Activated T-cell treated with anti-CD3 and anti-CD28 coated beads, Interleukin-2, amount 50 U/mL, for 72 hours (primary cell): ENCODE data around the gene CNP. TPM values are rescaled to one million over a fixed set of nuclear protein-coding genes. Genes with fewer than 3 reads are reported as not detected.
A peak's percentile ranks its signal among the peaks of the same experiment; 100 is the strongest.
"Not testable (repeated sequence)": the region's sequence is repeated elsewhere in the genome, so short reads cannot be mapped to it uniquely, and the experiment has no call there.

Source experiments
- ATAC-seq, 2 donors: fragments of 150-1000 bp; cut with Tn5 transposase; replicated peaks in 1 of 2; 2 replicates each; pipeline ENCODE4 v1.10.0; 2021; ENCODE audit warnings: moderate library complexity in 2 of 2, mild to moderate bottlenecking in 1 of 2
- DNase-seq, 2 donors: peaks; one replicate each; pipeline ENCODE4 v3.0.0; 2021 to 2022; ENCODE audit warnings: mixed read lengths in 1 of 2
- H3K27ac Mint-ChIP-seq: one replicate; pipeline ENCODE4 v1.8.0; 2022; ENCODE audit warnings: mild to moderate bottlenecking, moderate library complexity, mixed read lengths
- H3K27me3 Mint-ChIP-seq: one replicate; pipeline ENCODE4 v1.8.0; 2022; ENCODE audit warnings: low read depth, mixed read lengths
- H3K36me3 Mint-ChIP-seq, 2 donors: one replicate each; pipeline ENCODE4 v1.8.0; 2022; ENCODE audit warnings: mixed read lengths in 2 of 2, mild to moderate bottlenecking in 1 of 2; ENCODE audit not compliant: insufficient read depth in 2 of 2
- H3K4me1 Mint-ChIP-seq: one replicate; pipeline ENCODE4 v1.8.0; 2022; ENCODE audit warnings: low read depth, mixed read lengths
- H3K4me3 Mint-ChIP-seq, 2 donors: one replicate each; pipeline ENCODE4 v1.8.0; 2022; ENCODE audit warnings: mild to moderate bottlenecking in 2 of 2, mixed read lengths in 2 of 2, moderate library complexity in 2 of 2
- H3K9me3 Mint-ChIP-seq, 2 donors: one replicate each; pipeline ENCODE4 v1.8.0; 2022; ENCODE audit warnings: mixed read lengths in 2 of 2
- total RNA-seq, 2 donors: library from RNA; stranded (reverse); gene quantifications; one replicate each; pipeline ENCODE4 v1.2.3, GENCODE V29; 2022

CNP gene
- total RNA-seq, 2 donors from 2014 or later = 51.4 to 53.8 TPM

- H3K27ac Mint-ChIP-seq, H3K36me3 Mint-ChIP-seq, H3K9me3 Mint-ChIP-seq, DNase-seq, H3K27me3 Mint-ChIP-seq, ATAC-seq: not testable (repeated sequence)
- Mint-ChIP-seq H3K4me3 (peak overlapping the region; percentile 20 to 98), H3K4me1 (peaks cover 34% of the 10 kb centered on the region)
Measured at GRCh38 chr17:41931715-41932114, 34.9 kb upstream of the CNP start.

GRCh38 chr17:41932816-41933389, 33.7 kb upstream of the CNP start:
- DNase-seq (no peak), ATAC-seq (no peak)
- Mint-ChIP-seq H3K36me3 (peaks cover 0 to 2% of the 10 kb centered on the region in 2 donors), H3K27ac (no peak overlapping the region), H3K4me1 (peaks cover 34% of the 10 kb centered on the region), H3K27me3 (no peaks in the 10 kb centered on the region), H3K9me3 (no peaks in the 10 kb centered on the region), H3K4me3 (peak overlapping the region in 1 of 2 donors; percentile 16)

DNA sequence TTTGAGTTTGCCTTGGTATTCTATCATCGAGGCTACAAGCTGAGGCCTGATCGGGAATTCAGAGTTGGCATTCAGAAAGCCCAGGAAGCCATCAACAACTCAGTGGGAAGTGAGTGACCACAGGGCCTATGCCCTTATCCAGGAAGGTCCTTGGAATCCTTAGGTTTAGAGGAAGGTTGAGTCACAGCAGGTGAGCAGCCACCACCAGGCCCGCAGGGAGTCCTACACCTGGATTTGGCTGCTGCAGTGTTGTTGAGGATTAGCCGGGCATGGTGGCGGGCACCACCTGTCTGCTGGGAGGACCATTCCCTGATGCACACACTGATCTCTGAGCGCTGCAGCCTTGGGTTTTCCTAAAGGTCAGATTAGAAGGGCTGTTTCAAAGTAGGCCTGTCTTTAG, 31.0 kb upstream of the CNP start:
- H3K36me3 Mint-ChIP-seq = no peaks in the 10 kb centered on the region
- ATAC-seq = no peak
- DNase-seq = no peak
- no peak overlapping the region for H3K4me3 Mint-ChIP-seq
- H3K27ac Mint-ChIP-seq = no peak overlapping the region
- H3K4me1 Mint-ChIP-seq = peaks cover 17% of the 10 kb centered on the region
- H3K27me3 Mint-ChIP-seq = no peaks in the 10 kb centered on the region
- no peaks in the 10 kb centered on the region for H3K9me3 Mint-ChIP-seq

GRCh38 chr17:41937970-41938954, 28.3 kb upstream of the CNP start:
- H3K36me3 Mint-ChIP-seq = no peaks in the 10 kb centered on the region
- H3K4me1 Mint-ChIP-seq = no peaks in the 10 kb centered on the region
- no peak overlapping the region for H3K27ac Mint-ChIP-seq
- H3K9me3 Mint-ChIP-seq = no peaks in the 10 kb centered on the region
- no peak for ATAC-seq
- DNase-seq = no peak
- no peak overlapping the region for H3K4me3 Mint-ChIP-seq
- H3K27me3 Mint-ChIP-seq = no peaks in the 10 kb centered on the region

DNA sequence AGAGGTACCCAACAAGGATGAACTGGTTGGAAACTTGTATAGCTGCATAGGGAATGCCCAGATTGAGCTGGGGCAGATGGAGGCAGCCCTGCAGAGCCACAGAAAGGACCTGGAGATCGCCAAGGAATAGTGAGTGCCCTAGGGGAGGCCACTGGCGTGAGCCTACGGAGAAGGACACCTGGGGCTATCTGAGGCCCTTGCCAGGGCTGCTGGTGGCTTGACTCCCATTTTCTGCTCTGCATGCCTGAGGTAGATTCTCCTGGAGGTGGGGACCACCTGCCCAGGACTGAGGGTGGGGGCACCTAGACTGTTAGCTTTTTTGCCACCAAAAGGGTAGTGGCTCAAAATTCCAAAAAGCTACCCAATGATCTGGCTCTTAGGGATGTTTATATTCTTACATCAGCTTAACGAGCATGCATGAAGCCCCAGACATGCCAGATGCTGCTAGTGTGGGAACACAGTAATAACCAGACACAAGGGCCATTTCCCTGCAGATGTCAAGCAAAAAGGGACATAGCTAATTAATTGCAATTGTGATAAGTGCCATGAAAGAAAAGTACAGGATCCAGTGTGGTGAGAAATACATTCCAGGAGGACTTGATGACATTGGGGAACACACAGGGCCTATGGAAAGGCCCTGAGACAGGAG, 27.4 kb upstream of the CNP start:
- Mint-ChIP-seq H3K9me3 (no peaks in the 10 kb centered on the region), H3K27me3 (no peaks in the 10 kb centered on the region), H3K36me3 (no peaks in the 10 kb centered on the region), H3K4me1 (no peaks in the 10 kb centered on the region), H3K27ac (no peak overlapping the region), H3K4me3 (no peak overlapping the region)
- DNase-seq (no peak), ATAC-seq (no peak)

GRCh38 chr17:41939693-41940090, 26.9 kb upstream of the CNP start:
- DNase-seq = no peak
- no peak for ATAC-seq
- Mint-ChIP-seq H3K27me3 (no peaks in the 10 kb centered on the region), H3K4me3 (no peak overlapping the region), H3K9me3 (no peaks in the 10 kb centered on the region), H3K27ac (no peak overlapping the region), H3K36me3 (no peaks in the 10 kb centered on the region), H3K4me1 (no peaks in the 10 kb centered on the region)

- DNase-seq (no peak), ATAC-seq (no peak)
- Mint-ChIP-seq H3K27me3 (no peaks in the 10 kb centered on the region), H3K36me3 (no peaks in the 10 kb centered on the region), H3K9me3 (no peaks in the 10 kb centered on the region), H3K4me1 (no peaks in the 10 kb centered on the region), H3K4me3 (no peak overlapping the region), H3K27ac (no peak overlapping the region)
Measured at GRCh38 chr17:41941168-41941567, 25.4 kb upstream of the CNP start.

- Mint-ChIP-seq H3K4me1 (no peaks in the 10 kb centered on the region), H3K27ac (no peak overlapping the region), H3K9me3 (no peaks in the 10 kb centered on the region), H3K36me3 (no peaks in the 10 kb centered on the region), H3K27me3 (no peaks in the 10 kb centered on the region), H3K4me3 (no peak overlapping the region)
- ATAC-seq (no peak), DNase-seq (no peak)
Measured at GRCh38 chr17:41942626-41943373, 23.8 kb upstream of the CNP start.

GRCh38 chr17:41943492-41943891, 23.1 kb upstream of the CNP start:
- no peaks in the 10 kb centered on the region for H3K27me3 Mint-ChIP-seq
- no peaks in the 10 kb centered on the region for H3K4me1 Mint-ChIP-seq
- DNase-seq = no peak
- H3K27ac Mint-ChIP-seq = no peak overlapping the region
- H3K9me3 Mint-ChIP-seq = no peaks in the 10 kb centered on the region
- no peak for ATAC-seq
- H3K36me3 Mint-ChIP-seq = no peaks in the 10 kb centered on the region
- no peak overlapping the region for H3K4me3 Mint-ChIP-seq

DNA sequence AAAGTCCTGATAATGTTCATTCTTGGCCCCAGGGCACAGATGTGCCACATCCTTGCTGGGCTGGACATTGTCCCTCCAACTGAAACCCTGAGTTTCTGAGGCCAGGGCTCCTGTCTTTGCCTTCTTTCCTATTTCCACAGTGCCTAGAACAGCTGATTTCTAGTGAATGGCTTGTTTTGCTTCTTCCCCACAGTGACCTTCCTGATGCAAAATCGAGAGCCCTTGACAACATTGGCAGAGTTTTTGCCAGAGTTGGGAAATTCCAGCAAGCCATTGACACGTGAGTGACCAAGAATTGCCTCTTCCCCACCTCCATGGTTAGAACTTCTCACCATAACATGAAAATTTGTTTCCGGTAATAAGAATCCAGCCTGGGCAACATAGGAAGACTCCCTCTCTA, 21.7 kb upstream of the CNP start:
- H3K9me3 Mint-ChIP-seq = no peaks in the 10 kb centered on the region
- H3K4me1 Mint-ChIP-seq = no peaks in the 10 kb centered on the region
- no peak overlapping the region for H3K27ac Mint-ChIP-seq
- DNase-seq = no peak
- no peaks in the 10 kb centered on the region for H3K36me3 Mint-ChIP-seq
- ATAC-seq = no peak
- H3K27me3 Mint-ChIP-seq = no peaks in the 10 kb centered on the region
- H3K4me3 Mint-ChIP-seq = no peak overlapping the region

DNA sequence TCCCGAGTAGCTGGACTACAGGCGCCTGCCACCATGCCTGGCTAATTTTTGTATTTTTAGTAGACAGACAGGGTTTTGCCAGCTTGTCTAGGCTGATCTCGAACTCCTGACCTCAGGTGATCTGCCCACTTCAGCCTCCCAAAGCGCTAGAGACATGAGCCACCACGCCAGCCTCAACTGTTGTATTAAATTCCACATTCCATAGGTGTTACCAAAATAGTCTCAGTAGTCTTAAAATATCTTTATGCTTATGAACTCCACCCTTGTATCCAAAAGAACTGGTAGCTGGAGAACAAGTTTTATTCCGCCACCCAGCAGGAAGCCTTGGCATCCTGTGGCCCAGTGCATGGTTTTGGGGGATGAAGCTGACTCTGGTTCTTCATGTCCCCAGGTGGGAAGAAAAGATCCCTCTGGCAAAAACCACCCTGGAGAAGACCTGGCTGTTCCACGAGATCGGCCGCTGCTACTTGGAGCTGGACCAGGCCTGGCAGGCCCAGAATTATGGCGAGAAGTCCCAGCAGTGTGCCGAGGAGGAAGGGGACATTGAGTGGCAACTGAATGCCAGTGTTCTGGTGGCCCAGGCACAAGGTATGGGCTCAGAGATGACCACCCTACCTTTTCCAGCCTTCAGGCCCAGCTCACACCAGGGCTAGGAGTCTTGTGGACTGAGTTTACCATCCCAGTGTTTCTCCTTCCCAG, 17.7 kb upstream of the CNP start:
- H3K36me3 Mint-ChIP-seq = no peaks in the 10 kb centered on the region
- no peaks in the 10 kb centered on the region for H3K27me3 Mint-ChIP-seq
- no peaks in the 10 kb centered on the region for H3K4me1 Mint-ChIP-seq
- no peak for DNase-seq
- no peak overlapping the region for H3K27ac Mint-ChIP-seq
- ATAC-seq = no peak
- H3K4me3 Mint-ChIP-seq = no peak overlapping the region
- H3K9me3 Mint-ChIP-seq = no peaks in the 10 kb centered on the region

- Mint-ChIP-seq H3K36me3 (no peaks in the 10 kb centered on the region), H3K27ac (no peak overlapping the region), H3K4me1 (no peaks in the 10 kb centered on the region), H3K4me3 (no peak overlapping the region), H3K27me3 (no peaks in the 10 kb centered on the region), H3K9me3 (no peaks in the 10 kb centered on the region)
- DNase-seq = no peak
- ATAC-seq = no peak
Measured at GRCh38 chr17:41956522-41956921, 10.1 kb upstream of the CNP start.
